GM19099 (cell line): Measurements from ENCODE around the gene CHRND.

Experiments
- POLR2A ChIP-seq: IDR thresholded peaks from 3 replicates; pipeline ENCODE4 v1.6.1; 2011; ENCODE audit warnings: low read depth; ENCODE audit not compliant: insufficient read length; ENCODE audit errors: extremely low read depth

CHRND gene

DNA sequence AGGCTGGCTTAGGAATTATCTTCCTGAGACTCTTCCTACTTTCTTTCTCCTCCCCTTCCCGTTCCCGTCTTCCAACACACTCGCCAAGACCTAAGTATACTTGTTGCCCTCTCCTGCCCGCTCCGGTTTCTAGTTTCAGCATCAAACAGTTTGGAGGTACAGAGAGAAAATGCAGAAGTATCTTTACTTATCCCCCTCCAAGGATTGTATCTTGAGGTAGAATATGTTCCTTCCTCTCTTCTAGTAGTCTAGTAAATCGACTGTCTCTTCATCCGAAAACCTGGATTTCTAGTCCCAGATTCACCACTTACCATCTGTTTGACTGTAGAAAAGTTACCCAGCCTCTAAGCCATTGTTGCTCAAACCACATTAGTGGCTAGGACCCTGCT, 25.3 kb downstream of the CHRND start:
- TF ChIP-seq POLR2A: no peak

DNA sequence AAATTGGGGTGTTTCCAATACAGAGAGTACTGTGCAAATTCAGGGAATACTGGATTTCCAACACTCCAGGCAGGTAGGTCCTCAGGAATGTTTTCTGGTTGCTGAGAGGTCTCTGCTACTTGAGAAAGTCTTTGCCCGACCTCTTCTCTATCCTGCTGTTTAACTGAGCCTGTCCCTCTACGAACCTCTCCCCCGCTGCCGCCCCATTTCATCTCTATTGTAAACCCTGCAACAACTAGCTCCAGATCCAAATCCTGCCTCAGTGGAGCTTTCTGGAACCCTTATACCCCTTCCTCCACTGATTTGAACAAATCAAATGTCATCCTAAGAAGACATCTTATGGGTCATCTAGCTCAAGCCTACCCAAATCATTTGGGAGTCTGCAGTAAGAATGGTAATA, 25.8 kb downstream of the CHRND start:
- no peak for TF ChIP-seq POLR2A

DNA sequence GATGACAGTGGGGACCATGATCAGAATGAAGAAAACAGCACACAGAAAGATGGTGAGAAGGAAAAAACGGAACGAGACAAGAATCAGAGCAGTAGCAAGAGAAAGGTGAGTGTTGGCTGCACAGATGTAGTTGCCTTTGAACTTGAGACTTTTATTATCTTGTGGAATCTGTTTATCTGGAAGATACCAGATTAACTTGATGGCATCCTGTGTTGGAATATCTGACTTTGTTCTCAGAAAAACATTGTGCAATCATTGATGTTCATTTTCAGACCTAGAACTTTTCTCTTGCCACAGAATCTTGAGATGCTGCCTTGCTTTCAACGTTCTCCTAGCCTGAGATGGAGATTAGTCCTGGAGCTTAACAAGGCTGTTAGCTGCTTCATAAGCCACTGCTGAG, 30.5 kb downstream of the CHRND start:
- no peak for TF ChIP-seq POLR2A

DNA sequence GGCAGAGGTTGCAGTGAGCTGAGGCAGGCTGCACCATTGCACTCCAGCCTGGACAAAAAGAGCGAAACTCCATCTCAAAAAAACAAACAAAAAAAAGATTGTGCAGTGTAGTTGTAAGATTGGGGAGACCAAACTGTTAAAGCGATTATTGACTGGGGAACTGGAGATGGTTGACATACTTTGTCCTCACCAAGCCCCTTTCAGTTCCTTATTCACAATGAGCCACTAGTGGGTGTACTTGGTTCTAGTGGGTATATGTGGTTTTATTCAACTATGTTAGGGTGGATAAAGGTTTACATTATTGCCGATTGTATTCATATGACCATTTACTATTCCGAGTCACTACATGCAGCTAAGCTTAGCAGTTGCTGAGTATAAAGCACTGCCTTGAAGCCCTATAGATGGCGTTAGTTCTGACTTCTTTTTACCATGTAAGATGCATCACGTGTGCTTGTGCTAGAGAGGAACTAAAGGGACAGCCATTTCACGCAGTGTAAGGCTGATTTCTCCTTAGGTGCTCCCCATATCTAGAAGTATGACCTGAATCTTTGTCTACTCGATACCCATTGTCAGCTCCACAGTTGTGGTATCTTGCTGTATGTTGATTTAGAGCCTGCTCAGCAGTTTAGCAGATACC, 36.7 kb downstream of the CHRND start:
- TF ChIP-seq POLR2A: no peak

DNA sequence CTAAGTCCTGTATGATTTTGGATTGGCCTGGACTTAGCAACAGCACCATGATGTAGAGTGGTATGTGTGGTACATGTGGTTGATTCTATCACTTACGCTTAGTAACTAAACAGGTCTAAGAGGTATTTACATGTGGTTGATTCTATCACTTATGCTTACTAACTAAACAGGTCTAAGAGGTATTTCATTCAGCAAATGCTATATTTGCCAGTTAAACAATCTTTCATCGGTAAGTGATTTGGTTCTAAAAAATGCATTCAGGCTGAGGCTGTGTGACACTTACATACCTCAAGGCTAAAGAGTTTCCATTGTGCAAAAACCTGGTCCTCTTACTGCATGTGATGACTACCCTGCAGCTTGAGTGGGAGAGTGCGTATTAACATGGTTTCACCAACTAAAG, 37.6 kb downstream of the CHRND start:
- no peak for TF ChIP-seq POLR2A

DNA sequence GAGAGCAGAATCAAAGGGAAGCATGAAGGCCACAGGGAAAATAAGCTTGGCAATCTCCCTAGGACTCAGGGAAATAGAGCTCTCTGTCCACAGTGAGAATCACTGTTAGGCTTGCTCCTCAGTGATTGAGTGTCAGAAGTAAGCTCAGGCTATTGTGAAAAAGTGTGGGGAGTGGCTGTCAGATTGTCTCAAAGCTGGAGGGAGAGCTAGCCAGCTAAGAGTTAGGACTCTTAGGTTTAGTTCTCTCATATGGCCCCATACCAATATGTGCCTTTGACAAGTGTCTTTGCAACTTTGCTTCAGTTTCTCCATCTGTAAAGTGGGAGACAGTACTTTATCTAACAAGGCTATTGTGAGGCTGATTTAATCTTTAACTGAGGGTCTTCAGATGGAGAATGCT, 41.8 kb downstream of the CHRND start:
- TF ChIP-seq POLR2A: no peak

DNA sequence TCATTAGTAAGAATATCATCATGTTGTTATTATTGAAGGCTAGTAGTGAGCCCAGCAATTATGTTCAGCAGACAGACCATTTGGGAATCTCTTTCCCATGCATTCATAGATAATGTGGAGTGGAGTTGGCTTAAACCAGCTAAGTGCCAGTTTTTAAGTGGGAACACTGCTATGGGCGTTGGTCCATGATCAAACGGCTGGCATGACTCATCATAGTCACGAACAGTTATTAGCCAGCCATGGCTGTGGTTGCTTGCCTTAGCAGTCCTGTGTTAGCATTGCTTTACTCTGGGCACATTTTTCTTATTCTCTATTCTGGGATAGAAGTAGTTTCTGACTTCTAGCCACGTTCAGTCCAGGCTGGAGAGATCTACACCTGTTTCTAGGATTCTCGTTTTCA, 42.2 kb downstream of the CHRND start:
- TF ChIP-seq POLR2A: no peak

DNA sequence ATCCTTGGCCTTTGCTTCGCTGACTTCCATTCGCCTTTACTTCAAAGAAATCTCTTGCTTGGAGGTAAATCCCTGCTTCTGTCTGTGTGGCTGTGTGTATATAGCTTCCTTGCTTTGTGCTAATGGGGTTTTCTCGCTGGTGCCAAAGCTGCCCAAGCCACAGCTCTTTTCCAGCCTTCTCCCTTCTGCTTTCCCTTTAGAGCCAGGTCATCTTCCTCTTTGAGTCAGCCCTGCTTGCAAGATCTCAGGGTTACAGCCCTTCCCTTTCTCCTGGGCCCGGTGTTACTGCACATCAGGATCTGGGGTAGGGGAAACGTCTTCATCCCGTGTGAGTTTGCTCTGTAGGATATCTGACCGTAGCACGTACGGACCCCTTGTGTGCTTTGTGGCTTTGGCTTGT, 43.6 kb downstream of the CHRND start:
- TF ChIP-seq POLR2A: no peak

DNA sequence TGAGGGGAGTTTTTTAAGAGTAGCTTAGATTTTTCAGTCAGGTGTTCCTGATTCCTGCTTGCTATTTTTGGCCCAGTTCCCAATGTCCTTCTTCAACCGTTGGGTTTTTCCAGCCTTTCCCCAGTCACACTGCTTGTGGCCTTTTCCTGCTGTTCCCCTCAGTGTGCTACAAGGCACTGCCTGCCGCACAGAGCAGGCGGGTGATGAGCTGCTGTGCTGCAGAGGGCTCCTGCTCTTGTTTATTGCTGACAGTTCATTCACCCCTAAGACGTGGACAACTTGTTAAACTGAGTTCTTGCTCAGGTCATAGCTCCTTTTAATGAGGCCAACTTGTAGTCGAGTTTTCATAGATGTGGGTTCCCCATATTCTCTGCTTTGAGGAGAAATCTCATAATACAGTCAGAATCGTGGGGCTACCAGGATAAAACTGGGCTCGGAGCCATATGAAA, 45.1 kb downstream of the CHRND start:
- no peak for TF ChIP-seq POLR2A

DNA sequence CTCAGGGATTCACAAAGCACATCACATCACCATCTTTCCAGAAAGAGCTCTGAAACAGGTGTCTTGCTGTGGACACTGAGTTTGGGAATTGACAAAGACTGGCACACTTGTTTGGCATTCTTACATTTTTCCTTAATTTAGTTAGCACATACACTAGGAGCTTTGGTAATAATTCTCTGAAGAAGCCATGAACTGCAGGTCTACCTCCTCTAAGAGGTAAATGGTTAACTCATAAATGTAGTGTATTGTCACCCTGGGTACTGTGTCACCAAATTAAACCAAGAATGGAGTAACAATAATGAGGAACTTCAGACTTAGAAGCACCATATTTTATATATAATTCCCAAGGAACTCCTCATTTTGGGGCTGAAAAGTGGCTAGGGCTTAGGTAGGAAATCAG, 47.1 kb downstream of the CHRND start:
- no peak for TF ChIP-seq POLR2A

DNA sequence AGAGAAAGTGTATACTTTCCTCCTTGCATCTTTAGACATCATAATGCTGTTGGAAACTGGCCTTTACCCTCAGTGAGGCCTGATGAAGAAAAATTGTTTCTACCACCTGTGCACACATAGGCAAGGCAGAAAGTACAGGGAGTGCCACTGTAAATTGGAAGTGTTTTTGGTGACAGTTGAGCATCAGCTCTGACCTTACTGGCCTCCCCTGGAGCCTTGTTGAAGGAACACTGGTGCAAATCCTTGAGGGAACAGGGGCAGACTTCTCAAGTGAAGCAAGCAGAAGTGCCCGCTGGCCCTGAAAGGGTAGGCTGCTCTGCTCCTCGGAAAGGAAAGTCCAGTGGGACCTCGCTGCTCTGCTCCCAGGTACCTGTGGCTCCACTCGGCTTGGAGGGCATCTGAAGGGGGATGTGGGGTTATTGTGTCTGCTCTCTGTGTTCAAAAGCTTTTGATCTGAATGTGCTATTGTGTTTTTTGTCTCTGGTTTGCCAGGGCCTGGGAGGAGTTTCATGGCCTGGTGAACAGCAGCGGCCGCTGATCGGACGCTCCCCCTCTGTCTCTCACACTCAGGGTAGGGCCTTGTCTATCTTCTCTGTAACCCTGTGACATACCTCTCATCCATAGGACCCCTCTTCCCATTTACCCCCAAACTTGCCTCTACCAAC, 47.9 kb downstream of the CHRND start:
- no peak for TF ChIP-seq POLR2A

DNA sequence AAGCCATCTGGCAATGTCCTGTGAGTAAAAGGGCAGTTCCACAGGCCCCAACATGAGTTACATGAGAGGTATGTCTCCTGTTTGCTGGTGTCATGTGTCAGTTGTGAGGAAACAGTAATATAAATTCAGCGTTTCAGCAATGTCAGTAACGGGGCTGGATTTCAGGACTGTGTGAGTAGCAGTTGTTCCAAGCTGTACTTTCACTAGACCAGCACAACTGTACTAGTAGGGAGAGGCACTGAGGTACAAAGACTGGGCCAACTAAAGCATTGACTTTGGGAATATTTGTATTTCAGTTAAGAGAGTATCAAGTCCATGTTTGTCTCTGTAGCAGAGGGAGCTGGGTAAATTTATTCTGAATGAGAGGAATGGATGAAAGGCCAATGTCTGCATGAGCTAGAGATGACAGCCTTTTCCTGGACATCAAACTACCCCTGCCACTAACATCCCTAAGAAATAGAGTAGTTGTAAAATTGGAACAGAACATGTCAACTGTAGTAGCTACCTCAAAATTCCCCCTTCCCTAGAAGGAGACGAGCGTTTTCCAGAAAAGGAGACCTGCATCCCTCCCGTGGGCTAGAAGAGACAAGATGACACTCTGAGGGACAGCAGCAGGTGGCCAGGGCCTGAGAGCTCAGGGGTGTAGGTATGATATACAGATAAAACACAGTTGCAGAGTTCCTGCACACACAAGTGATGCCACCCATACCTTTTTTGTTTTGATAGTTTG, 48.9 kb downstream of the CHRND start:
- TF ChIP-seq POLR2A: no peak

DNA sequence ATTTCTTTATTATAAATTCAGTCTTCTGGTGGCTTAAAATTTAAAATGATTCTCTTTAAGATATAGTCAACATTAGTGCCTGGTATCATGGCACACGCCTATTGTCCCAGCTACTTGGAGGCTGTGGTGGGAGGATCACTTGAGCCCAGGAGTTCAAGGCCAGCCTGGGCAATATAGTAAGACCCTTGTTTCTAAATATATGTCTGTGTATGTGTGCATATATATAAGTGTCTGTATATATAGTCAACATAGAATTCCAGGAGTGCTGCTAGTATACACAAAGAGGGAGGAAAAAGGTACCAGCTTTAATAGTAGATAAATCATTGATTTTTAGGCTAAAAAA, 49.4 kb downstream of the CHRND start:
- no peak for TF ChIP-seq POLR2A

DNA sequence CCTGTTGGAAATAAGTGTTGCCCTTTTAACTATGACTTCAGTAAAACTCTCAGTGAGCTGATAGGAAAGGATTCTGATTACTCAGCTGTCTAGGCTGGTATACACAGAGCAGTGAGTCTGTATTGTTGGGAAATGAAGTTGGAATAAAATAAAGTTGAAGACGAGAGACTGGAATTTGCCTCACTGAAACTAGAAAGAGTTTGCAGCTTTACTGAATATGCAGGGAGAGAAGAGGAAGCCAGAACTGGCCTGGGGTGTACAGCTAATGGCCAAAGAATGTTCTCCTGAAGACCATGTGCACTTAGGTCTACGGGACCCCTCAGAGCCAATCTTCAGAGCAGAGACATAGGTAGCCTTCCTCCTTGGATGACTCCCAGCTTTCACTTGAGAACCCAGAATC, 51.0 kb downstream of the CHRND start:
- TF ChIP-seq POLR2A: no peak

DNA sequence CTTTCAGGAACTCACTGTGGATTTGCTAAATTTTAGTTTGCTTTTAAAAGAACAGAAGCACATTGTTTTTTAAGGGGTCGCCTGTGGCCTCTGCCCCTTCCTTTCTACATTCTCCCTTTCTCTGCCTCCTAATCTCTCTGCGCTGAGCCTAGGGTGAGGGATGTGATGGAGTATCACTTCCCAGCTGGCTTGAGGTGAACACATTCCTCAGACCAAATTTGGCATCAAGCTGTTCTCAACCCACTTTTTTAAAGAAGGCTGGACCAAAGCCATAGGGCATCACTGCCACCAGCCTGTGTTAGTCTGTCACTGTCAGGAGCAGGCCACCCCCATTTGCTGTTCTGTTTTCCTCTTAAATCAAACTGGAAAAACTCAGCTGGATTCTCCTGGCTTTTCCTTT, 51.9 kb downstream of the CHRND start:
- no peak for TF ChIP-seq POLR2A

DNA sequence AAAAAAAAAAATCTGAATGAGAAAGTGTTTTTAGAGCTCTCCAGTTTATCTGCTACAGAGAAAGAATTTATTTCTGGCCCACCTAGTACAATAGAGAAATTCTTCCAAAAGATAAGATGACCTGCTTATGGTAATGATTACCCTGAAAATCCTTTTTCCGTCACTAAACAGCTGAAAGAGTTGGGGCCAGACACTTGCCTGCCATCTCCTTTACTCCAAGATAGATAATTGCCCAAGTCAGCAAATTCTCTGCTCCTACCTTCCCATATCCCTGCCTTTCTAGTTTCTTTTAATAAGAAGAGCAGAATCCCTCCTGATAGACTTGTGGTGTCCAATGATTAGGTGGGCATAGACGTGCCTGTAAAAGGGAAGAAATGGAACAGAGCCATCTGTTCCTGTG, 52.7 kb downstream of the CHRND start:
- no peak for TF ChIP-seq POLR2A
